Measurements from ENCODE around the gene MED8.
A peak's percentile ranks its signal among the peaks of the same experiment; 100 is the strongest.

The MED8 gene

GRCh38 chr1:43383449-43383848 is 6.2 kb downstream of the MED8 start:
- DNase-seq (ENCODE audit: low read depth in 2 of 2), result no peak
- no peak for TF ChIP-seq CTCF (IDR thresholded peaks at IDR 0.05; ENCODE audit: low read depth, low read length)
- H3K4me3 ChIP-seq (replicated peaks in 1 of 2; ENCODE audit: low read depth in 2 of 2, low read length in 2 of 2), result no peak overlapping the region

- no peak overlapping the region for H3K4me3 ChIP-seq (replicated peaks in 1 of 2; ENCODE audit: low read depth in 2 of 2, low read length in 2 of 2)
- DNase-seq (ENCODE audit: low read depth in 2 of 2), result peak in 1 of 2 donors; percentile 61
- no peak for TF ChIP-seq CTCF (IDR thresholded peaks at IDR 0.05; ENCODE audit: low read depth, low read length)
Measured at GRCh38 chr1:43382027-43382779, 7.4 kb downstream of the MED8 start.

- no peak for TF ChIP-seq CTCF (IDR thresholded peaks at IDR 0.05; ENCODE audit: low read depth, low read length)
- no peak for DNase-seq (ENCODE audit: low read depth in 2 of 2)
- H3K4me3 ChIP-seq (replicated peaks in 1 of 2; ENCODE audit: low read depth in 2 of 2, low read length in 2 of 2), result no peak overlapping the region
Measured at GRCh38 chr1:43381612-43382011, 8.0 kb downstream of the MED8 start.

- no peak overlapping the region for H3K4me3 ChIP-seq (replicated peaks in 1 of 2; ENCODE audit: low read depth in 2 of 2, low read length in 2 of 2)
- DNase-seq (ENCODE audit: low read depth in 2 of 2), result no peak
- TF ChIP-seq CTCF (IDR thresholded peaks at IDR 0.05; ENCODE audit: low read depth, low read length), result no peak
Measured at GRCh38 chr1:43379476-43379875, 10.1 kb downstream of the MED8 start.

GRCh38 chr1:43377831-43378230 is 11.8 kb downstream of the MED8 start:
- no peak overlapping the region for H3K4me3 ChIP-seq (replicated peaks in 1 of 2; ENCODE audit: low read depth in 2 of 2, low read length in 2 of 2)
- no peak for TF ChIP-seq CTCF (IDR thresholded peaks at IDR 0.05; ENCODE audit: low read depth, low read length)
- DNase-seq (ENCODE audit: low read depth in 2 of 2), result no peak

GRCh38 chr1:43376723-43377235 is 12.8 kb downstream of the MED8 start:
- H3K4me3 ChIP-seq (replicated peaks in 1 of 2; ENCODE audit: low read depth in 2 of 2, low read length in 2 of 2), result no peak overlapping the region
- no peak for DNase-seq (ENCODE audit: low read depth in 2 of 2)
- TF ChIP-seq CTCF (IDR thresholded peaks at IDR 0.05; ENCODE audit: low read depth, low read length), result no peak

Data from cardiac fibroblast (primary cell).